ENCODE data around the gene RAPGEF1.

GRCh38 chr9:131707733-131708157 lies 32.1 kb downstream of the RAPGEF1 start:
- TF ChIP-seq POLR2AphosphoS5 (IDR thresholded peaks at IDR 0.05; ENCODE audit: low read depth, low read length) (no peak), SIN3A (IDR thresholded peaks at IDR 0.05; ENCODE audit: borderline replicate concordance, insufficient read depth, low read length) (no peak), TAF1 (IDR thresholded peaks at IDR 0.05; ENCODE audit: borderline replicate concordance, insufficient read depth, low read length) (no peak)
